K562 (cell line): Measurements from ENCODE around the gene STRA8. TPM values are rescaled to one million over a fixed set of nuclear protein-coding genes. Genes with fewer than 3 reads are reported as not detected.

Experiments
- ATAC-seq: fragments of 200-7000 bp; cut with Tn5 transposase; 3 replicates; pipeline ENCODE4 v1.9.1; 2020; ENCODE audit warnings: moderate library complexity
- BruUV-seq: library from RNA; stranded (reverse); fragments of 400-500 nt; replicated peaks from 2 replicates; lab custom pipeline; 2021; lab: Mats Ljungman, UMichigan
- CTCF ChIA-PET: fragments of 300-600 bp; formaldehyde crosslinking; extraction: SDS; loops from one replicate; lab custom pipeline; 2021; ENCODE audit warnings: low intra/inter-chr PET ratio; lab: Yijun Ruan, JAX
- POLR2A ChIA-PET: fragments of 300-600, 350-650 bp; sonication (Branson Sonifier 250); formaldehyde crosslinking; extraction: SDS; loops from one replicate; lab custom pipeline; 2021; ENCODE audit warnings: antibody characterized with exemption, inconsistent platforms; lab: Yijun Ruan, JAX
- DNase-seq, 4 experiments: peaks; one replicate each; pipeline versions ENCODE4 v3.0.0 to v3.0.0-alpha.2; 2011 to 2018; ENCODE audit warnings: low spot score in 3 of 4, mixed read lengths in 3 of 4; ENCODE audit errors: extremely low read depth in 1 of 4
- FAIRE-seq: peaks from 2 replicates; lab custom pipeline; 2011; peaks lifted over from hg19 to GRCh38; lab: Jason Lieb, UNC
- H2AFZ ChIP-seq: 2 replicates; pipeline ENCODE4 v1.6.0; 2011; ENCODE audit warnings: low read depth, low read length, control low read depth, inconsistent platforms
- H3K27ac ChIP-seq: fragments of 200-600 bp; 3 replicates; pipeline ENCODE4 v1.8.0; 2011; ENCODE audit warnings: low read depth, mild to moderate bottlenecking, control low read depth, inconsistent platforms, low read length, moderate library complexity, mixed read lengths; ENCODE audit errors: extremely low read depth
- H3K27me3 ChIP-seq, 2 experiments: fragments of 300-600 bp in 1 of 2; 2 replicates in 1 of 2; 3 replicates in 1 of 2; pipeline versions ENCODE4 v1.6.0 to v1.8.0; 2011; ENCODE audit warnings: inconsistent platforms in 2 of 2, low read length in 2 of 2, mild to moderate bottlenecking in 1 of 2, mixed read lengths in 1 of 2, moderate library complexity in 1 of 2; ENCODE audit not compliant: control insufficient read depth in 2 of 2, insufficient read depth in 2 of 2
- H3K36me3 ChIP-seq: fragments of 300-600 bp; 3 replicates; pipeline ENCODE4 v1.8.0; 2011; ENCODE audit warnings: mild to moderate bottlenecking, low read length, inconsistent platforms; ENCODE audit not compliant: control insufficient read depth, insufficient read depth
- H3K4me1 ChIP-seq, 2 experiments: fragments of 200-600 bp in 1 of 2; replicated peaks in 1 of 2; 2 replicates in 1 of 2; 3 replicates in 1 of 2; pipeline versions ENCODE4 v1.5.1 to v1.8.0; 2011; ENCODE audit warnings: inconsistent platforms in 2 of 2, low read length in 2 of 2, mild to moderate bottlenecking in 1 of 2, mixed read lengths in 1 of 2, moderate library complexity in 1 of 2; ENCODE audit not compliant: control insufficient read depth in 2 of 2, insufficient read depth in 2 of 2
- H3K4me2 ChIP-seq: 2 replicates; pipeline ENCODE4 v1.6.1; 2011; ENCODE audit warnings: low read length, control low read depth, inconsistent platforms, mixed read lengths; ENCODE audit not compliant: insufficient read depth
- H3K4me3 ChIP-seq: fragments of 200-600 bp; sonication (generic), shearing (Covaris generic); 2 replicates; pipeline ENCODE4 v1.5.1; 2016; ENCODE audit warnings: control low read depth, inconsistent platforms
- H3K79me2 ChIP-seq: fragments of 200-600 bp; 3 replicates; pipeline ENCODE4 v1.8.0; 2011; ENCODE audit warnings: low read length, inconsistent platforms; ENCODE audit not compliant: control insufficient read depth, insufficient read depth
- H3K9ac ChIP-seq, 2 experiments: 2 replicates each; pipeline versions ENCODE4 v1.6.0 to v1.6.1; 2011; ENCODE audit warnings: low read depth in 2 of 2, low read length in 2 of 2, control low read depth in 1 of 2, inconsistent platforms in 1 of 2, mild to moderate bottlenecking in 1 of 2, mixed read lengths in 1 of 2; ENCODE audit not compliant: insufficient read depth in 1 of 2
- H3K9me1 ChIP-seq: one replicate; pipeline ENCODE4 v1.6.0; 2011; ENCODE audit warnings: inconsistent platforms, mild to moderate bottlenecking, low read length, moderate library complexity; ENCODE audit not compliant: control insufficient read depth, insufficient read depth
- H3K9me3 ChIP-seq: replicated peaks from 2 replicates; pipeline ENCODE4 v1.5.1; 2011; ENCODE audit warnings: low read depth, low read length, inconsistent platforms; ENCODE audit not compliant: control insufficient read depth, insufficient read depth
- H4K20me1 ChIP-seq: replicated peaks from 2 replicates; pipeline ENCODE4 v1.6.1; 2011; ENCODE audit warnings: low read length, inconsistent platforms, mixed read lengths; ENCODE audit not compliant: control insufficient read depth, insufficient read depth
- CEBPG ChIP-seq, 3 experiments: fragments of 200-800 bp in 1 of 3; sonication (Bioruptor generic) in 1 of 3; sonication (generic) in 1 of 3; formaldehyde crosslinking in 1 of 3; IDR thresholded peaks in 2 of 3; conservative IDR thresholded peaks in 1 of 3; 2 replicates each; pipeline versions ENCODE4 v1.6.1 to v1.8.0; 2016 to 2022; ENCODE audit warnings: missing compliant biosample characterization in 2 of 3, missing genetic modification characterization in 2 of 3, mild to moderate bottlenecking in 1 of 3, missing genetic modification reagents in 1 of 3
- HES1 ChIP-seq: fragments of 450-650 bp; IDR thresholded peaks from 2 replicates; pipeline ENCODE4 v1.6.1; 2016; ENCODE audit warnings: low read depth, mild to moderate bottlenecking, moderate library complexity
- HIVEP1 ChIP-seq: fragments of 250-450 bp; sonication (Bioruptor Pico); IDR thresholded peaks from 2 replicates; pipeline ENCODE4 v1.4.0; 2020; ENCODE audit warnings: mild to moderate bottlenecking
- MCM7 ChIP-seq, 2 experiments: fragments of 450-650 bp; IDR thresholded peaks; 2 replicates each; pipeline ENCODE4 v1.6.1; 2016 to 2018
- MNT ChIP-seq, 2 experiments: fragments of 450-650 bp; conservative IDR thresholded peaks; 2 replicates each; pipeline ENCODE4 v1.6.1; 2017; ENCODE audit warnings: mild to moderate bottlenecking in 2 of 2, moderate library complexity in 2 of 2
- SRF ChIP-seq, 2 experiments: fragments of 250-450, 450-650 bp in 1 of 2; sonication (Bioruptor Pico) in 1 of 2; sonication (generic) in 1 of 2; formaldehyde crosslinking; IDR thresholded peaks; 2 replicates each; pipeline versions ENCODE4 v1.5.0 to v1.5.1; 2020 to 2022; ENCODE audit warnings: mild to moderate bottlenecking in 1 of 2, missing genetic modification reagents in 1 of 2
- STAG1 ChIP-seq: sonication (generic); formaldehyde crosslinking; IDR thresholded peaks from 2 replicates; pipeline ENCODE4 v1.5.0; 2020; ENCODE audit warnings: missing genetic modification reagents, borderline replicate concordance
- TEAD1 ChIP-seq, 2 experiments: fragments of 450-650 bp in 1 of 2; sonication (generic) in 1 of 2; formaldehyde crosslinking; IDR thresholded peaks; 2 replicates each; pipeline versions ENCODE4 v1.4.0 to v1.8.0; 2020 to 2022; ENCODE audit warnings: mild to moderate bottlenecking in 2 of 2, missing genetic modification reagents in 1 of 2
- TFAM ChIP-seq: fragments of 250-450 bp; sonication (Bioruptor Pico); conservative IDR thresholded peaks from 2 replicates; pipeline ENCODE4 v1.5.0; 2021; ENCODE audit warnings: mild to moderate bottlenecking, moderate library complexity
- ZC3H11A ChIP-seq: IDR thresholded peaks from 2 replicates; pipeline ENCODE4 v1.6.1; 2012; ENCODE audit warnings: low read depth, low read length, improper control_type of control experiment
- ZNF280B ChIP-seq: fragments of 250-450 bp; sonication (Bioruptor Pico); IDR thresholded peaks from 2 replicates; pipeline ENCODE4 v1.5.1; 2021; ENCODE audit warnings: mild to moderate bottlenecking
- WGBS: fragments of 100-300 bp; shearing (Covaris generic); methylation state at CpG from one replicate; pipeline ENCODE4 v1.1.6; 2016; ENCODE audit warnings: low coverage, mixed read lengths; ENCODE audit not compliant: insufficient coverage; ENCODE audit errors: missing lambda C conversion rate; 5-methylcytosine and 5-hydroxymethylcytosine counted together
- in situ Hi-C: fragments of 300-500 bp; cut with MboI; formaldehyde crosslinking; loops from 4 replicates; pipeline ENCODE4 v1.15.0; 2018; ENCODE audit warnings: inconsistent platforms, mixed read lengths
- intact Hi-C: fragments of 100-400 bp; cut with micrococcal nuclease; formaldehyde crosslinking; loops from 2 replicates; pipeline ENCODE4 v1.14.2; 2022
- polyA plus RNA-seq, 8 experiments: library from polyadenylated mRNA; depleted of rRNA in 4 of 8; stranded (reverse) in 5 of 8; unstranded in 3 of 8; fragments of >200 nt; fragmentation: Nextera tagmentation in 2 of 8; fragmentation: Illumina TruSeq in 1 of 8; extraction: Ambion mirVana in 2 of 8; extraction: Trizol in 1 of 8; gene quantifications; 2 replicates each; pipeline versions ENCODE4 v1.2.1 to v1.2.3, GENCODE V29; 2011 to 2014; ENCODE audit warnings: inconsistent platforms in 1 of 8, missing spikeins in 1 of 8
- total RNA-seq, 7 experiments: library from RNA; depleted of rRNA in 6 of 7; stranded (reverse); fragments of >200 nt in 6 of 7; fragmentation: Illumina TruSeq in 2 of 7; extraction: Trizol in 2 of 7; gene quantifications; 2 replicates each; pipeline versions ENCODE4 v1.2.1 to v1.2.3, GENCODE V29; 2011 to 2021; ENCODE audit warnings: low replicate concordance in 1 of 7
- TF ChIP-seq, protein P1 (sequence below): sonication (generic); IDR thresholded peaks from 2 replicates; pipeline ENCODE4 v1.6.1; 2016

STRA8 gene
- total and polyA plus RNA-seq, 9 of the 15 experiments (the other 6 are each of a cell fraction or from before 2014, with no cell fraction given): not detected

DNA sequence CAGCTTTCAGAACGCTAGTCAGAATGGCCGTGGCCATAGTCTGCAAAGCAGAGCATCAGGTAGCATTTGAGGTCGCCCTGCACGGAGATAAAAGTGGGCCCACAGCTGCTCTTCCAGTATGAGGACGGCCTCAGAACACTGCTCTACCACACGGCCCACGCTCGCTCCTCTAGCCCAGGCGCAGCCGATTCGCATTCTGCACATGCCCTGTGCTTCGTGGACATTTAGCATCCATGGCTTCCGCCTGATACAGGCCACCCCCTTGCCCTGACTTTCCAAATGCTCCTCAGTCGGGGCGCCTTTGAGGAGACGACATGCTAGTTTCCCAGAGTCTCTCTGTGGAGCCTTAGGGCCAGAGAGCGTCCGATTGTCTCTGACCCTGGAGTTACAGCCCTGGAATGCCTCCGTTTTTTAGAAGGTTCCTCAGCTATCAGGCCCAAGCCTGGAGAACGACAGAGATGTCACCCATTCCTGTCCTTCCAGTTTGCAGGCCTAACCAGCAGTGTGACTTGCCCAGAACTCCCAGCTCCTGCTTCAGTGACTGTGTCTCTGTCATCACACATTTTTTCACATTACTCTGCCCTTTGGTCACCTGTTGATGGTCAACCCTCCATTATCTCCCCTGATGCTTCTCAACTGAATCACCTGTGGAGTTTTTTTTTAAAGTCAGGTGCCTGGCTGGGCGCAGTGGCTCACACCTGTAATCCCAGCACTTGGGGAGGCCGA, 14.3 kb downstream of the STRA8 start:
- CTCF ChIA-PET: no interaction called here
- Histone ChIP-seq H3K4me3 (no peak overlapping the region), H3K36me3 (no peaks in the 10 kb centered on the region), H3K79me2 (no peaks in the 10 kb centered on the region), H3K27ac (no peak overlapping the region), H3K9me1 (no peaks in the 10 kb centered on the region), H2AFZ (peak overlapping the region; percentile 88), H3K9me3 (no peaks in the 10 kb centered on the region), H3K4me1 (peaks cover 0 to 10% of the 10 kb centered on the region in 2 experiments; a peak in 2 of 5 replicates), H3K4me2 (peak overlapping the region; percentile 63), H4K20me1 (no peaks in the 10 kb centered on the region), H3K27me3 (peaks cover 6 to 39% of the 10 kb centered on the region in 2 experiments; a peak in 3 of 5 replicates), H3K9ac (no peak overlapping the region)
- intact Hi-C loops: no loop called here
- BruUV-seq: no TSS peak
- in situ Hi-C loops: no loop called here
- ATAC-seq (peak; percentile 49), DNase-seq (no peak), FAIRE-seq (no peak)
- WGBS: 38% methylated on average over 22 of the region's 22 CpGs
- POLR2A ChIA-PET: interaction anchor here (1.1 kb wide), 1 partner anchor 11 kb away, joined by 3 read pairs; no protein-coding TSS in a partner anchor
- TF ChIP-seq CEBPG (CRISPR knock-in tag; IDR thresholded peaks at IDR 0.05): no peak
- no peak for TF ChIP-seq CEBPG (tag; conservative IDR thresholded peaks at IDR 0.05 in 1 of 2, IDR thresholded peaks at IDR 0.05 in 1 of 2)
- no peak for TF ChIP-seq SRF (CRISPR knock-in tag; IDR thresholded peaks at IDR 0.05)
- TF ChIP-seq ZC3H11A: no peak
- no peak for TF ChIP-seq HIVEP1
- TF ChIP-seq TFAM (CRISPR knock-in tag): no peak
- 0 out of 2 replicates have a peak, but pooled peaks have one; percentile 12 for TF ChIP-seq STAG1 (CRISPR knock-in tag)
- TF ChIP-seq, protein P1, sequence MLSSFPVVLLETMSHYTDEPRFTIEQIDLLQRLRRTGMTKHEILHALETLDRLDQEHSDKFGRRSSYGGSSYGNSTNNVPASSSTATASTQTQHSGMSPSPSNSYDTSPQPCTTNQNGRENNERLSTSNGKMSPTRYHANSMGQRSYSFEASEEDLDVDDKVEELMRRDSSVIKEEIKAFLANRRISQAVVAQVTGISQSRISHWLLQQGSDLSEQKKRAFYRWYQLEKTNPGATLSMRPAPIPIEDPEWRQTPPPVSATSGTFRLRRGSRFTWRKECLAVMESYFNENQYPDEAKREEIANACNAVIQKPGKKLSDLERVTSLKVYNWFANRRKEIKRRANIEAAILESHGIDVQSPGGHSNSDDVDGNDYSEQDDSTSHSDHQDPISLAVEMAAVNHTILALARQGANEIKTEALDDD: no peak
- TF ChIP-seq MNT (conservative IDR thresholded peaks at IDR 0.05): no peak
- no peak for TF ChIP-seq ZNF280B
- peak in 1 of 2 experiments; percentile 20; a peak in 1 of 4 replicates for TF ChIP-seq TEAD1 (CRISPR knock-in tag; IDR thresholded peaks at IDR 0.05)
- no peak for TF ChIP-seq HES1
- TF ChIP-seq MCM7 (IDR thresholded peaks at IDR 0.05): no peak
